Fibroblast of villous mesenchyme (primary cell): ENCODE data around the gene BMF. TPM values are rescaled to one million over a fixed set of nuclear protein-coding genes. Genes with fewer than 3 reads are reported as not detected.
A peak's percentile ranks its signal among the peaks of the same experiment; 100 is the strongest.

Source experiments
- DNase-seq: peaks from one replicate; pipeline ENCODE4 v3.0.0-alpha.2; 2010; ENCODE audit warnings: low read depth
- H3K4me3 ChIP-seq: 2 replicates; pipeline ENCODE4 v1.5.1; 2011; ENCODE audit warnings: low read depth, mild to moderate bottlenecking, low read length
- total RNA-seq: library from RNA; depleted of rRNA; stranded (reverse); fragments of >200 nt; gene quantifications from 2 replicates; pipeline ENCODE4 v1.2.3, GENCODE V29; 2012
- TF ChIP-seq, protein P1 (sequence below): IDR thresholded peaks from 2 replicates; pipeline ENCODE4 v1.5.1; 2012; ENCODE audit warnings: low read depth, mild to moderate bottlenecking, low read length; ENCODE audit not compliant: insufficient read depth

The BMF gene
- total RNA-seq, 1 donor: 0.86 TPM

DNA sequence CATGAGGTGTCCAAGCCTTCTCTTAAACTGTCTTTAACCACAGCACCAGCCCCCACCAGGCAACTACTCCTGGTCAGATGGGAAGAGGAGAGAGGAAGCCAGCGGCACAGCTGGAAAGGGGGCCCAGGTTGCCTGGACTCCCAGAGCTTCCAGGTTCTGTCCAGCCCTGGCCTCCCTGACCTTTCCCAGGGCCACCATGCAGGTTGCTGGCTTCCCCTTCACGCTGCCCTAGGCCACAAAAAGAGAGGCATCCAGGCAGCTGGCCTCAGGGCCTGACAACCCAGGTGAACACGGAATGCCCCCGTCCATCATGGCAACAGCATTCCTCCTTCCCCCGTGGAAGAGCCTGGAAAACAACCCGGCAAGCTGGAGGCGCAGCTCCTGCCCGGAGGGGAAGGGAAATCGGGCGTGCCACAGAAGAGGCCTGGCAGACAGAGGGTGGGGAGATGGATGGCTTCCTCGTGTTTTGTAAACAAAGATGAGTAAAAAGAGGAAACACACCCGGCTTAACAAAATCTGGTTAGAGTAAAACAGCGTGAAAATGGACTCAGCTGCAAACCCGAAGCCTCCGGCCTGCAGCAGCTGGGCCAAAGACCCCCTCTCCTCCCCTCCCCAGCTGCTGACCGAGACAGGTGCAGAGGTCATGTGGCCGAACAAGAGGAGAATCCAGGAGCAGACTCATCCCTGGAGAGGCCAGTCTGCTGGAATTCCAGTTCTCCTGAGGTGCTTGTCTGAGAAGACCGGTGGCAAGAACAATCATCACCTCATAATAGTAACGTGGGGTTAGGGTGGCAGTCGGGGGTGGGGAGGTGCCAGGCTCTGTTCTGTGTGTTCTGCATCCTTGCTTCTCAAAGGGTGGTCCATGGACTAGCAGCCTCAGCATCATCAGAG, 15.5 kb downstream of the BMF start:
- peak; percentile 78 for DNase-seq
- TF ChIP-seq, protein P1, sequence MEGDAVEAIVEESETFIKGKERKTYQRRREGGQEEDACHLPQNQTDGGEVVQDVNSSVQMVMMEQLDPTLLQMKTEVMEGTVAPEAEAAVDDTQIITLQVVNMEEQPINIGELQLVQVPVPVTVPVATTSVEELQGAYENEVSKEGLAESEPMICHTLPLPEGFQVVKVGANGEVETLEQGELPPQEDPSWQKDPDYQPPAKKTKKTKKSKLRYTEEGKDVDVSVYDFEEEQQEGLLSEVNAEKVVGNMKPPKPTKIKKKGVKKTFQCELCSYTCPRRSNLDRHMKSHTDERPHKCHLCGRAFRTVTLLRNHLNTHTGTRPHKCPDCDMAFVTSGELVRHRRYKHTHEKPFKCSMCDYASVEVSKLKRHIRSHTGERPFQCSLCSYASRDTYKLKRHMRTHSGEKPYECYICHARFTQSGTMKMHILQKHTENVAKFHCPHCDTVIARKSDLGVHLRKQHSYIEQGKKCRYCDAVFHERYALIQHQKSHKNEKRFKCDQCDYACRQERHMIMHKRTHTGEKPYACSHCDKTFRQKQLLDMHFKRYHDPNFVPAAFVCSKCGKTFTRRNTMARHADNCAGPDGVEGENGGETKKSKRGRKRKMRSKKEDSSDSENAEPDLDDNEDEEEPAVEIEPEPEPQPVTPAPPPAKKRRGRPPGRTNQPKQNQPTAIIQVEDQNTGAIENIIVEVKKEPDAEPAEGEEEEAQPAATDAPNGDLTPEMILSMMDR: no peak
- H3K4me3 ChIP-seq: peak overlapping the region; percentile 2

DNA sequence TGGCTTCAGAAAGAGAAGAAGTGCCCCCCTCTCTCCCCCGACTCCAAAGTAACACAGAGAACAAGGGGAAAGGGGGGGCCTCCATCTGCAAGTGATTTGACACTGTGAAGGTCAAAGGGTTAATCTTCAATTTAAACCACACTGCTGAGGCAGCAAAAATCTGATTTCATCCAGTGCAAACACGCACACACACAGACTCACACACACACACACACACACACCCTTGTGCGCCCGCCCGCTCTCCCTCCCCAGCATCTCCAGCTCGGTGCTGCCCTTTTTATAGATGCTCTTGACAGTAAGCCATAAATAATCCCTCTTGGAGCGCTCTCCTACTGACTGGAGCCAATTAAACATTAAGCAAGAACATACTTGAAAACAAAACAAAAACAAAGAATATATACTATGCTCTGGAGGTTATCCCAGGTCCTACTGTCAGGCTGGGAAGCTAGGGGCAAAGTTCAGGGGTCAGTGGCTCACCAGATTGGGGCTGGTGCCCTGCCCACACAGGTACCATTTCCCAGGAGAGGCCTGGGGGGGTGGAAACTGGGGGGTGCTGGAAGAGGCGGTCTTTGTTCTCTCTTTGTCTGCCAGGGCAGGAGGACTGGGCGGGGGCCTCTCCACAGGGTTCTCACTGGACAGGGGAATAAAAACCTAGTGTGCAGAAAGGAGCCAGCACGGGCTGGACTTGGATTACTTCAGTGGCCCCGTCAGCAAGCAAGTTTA, 16.3 kb downstream of the BMF start:
- peak; percentile 98 for DNase-seq
- TF ChIP-seq, protein P1: no peak
- H3K4me3 ChIP-seq: no peak overlapping the region

DNA sequence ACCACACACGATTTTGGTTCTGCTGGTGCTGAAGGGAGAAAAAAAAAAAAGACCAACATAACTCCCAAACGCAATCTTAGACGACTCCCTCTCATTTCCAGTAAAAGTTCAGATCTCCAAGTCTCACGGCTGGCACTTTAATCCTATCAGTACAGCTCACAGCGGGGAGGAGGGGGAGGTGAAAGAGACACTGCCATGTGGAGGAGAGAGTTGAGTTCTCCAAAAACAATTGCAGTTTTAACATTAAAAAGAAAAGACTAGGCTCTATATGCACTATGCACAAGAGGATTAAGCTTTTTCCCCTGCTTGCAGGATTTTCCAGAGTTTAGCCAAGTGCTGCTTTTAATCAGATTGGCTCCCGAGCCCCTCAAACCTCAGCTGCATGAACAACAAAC, 16.8 kb downstream of the BMF start:
- H3K4me3 ChIP-seq: no peak overlapping the region
- peak; percentile 87 for DNase-seq
- TF ChIP-seq, protein P1: no peak

DNA sequence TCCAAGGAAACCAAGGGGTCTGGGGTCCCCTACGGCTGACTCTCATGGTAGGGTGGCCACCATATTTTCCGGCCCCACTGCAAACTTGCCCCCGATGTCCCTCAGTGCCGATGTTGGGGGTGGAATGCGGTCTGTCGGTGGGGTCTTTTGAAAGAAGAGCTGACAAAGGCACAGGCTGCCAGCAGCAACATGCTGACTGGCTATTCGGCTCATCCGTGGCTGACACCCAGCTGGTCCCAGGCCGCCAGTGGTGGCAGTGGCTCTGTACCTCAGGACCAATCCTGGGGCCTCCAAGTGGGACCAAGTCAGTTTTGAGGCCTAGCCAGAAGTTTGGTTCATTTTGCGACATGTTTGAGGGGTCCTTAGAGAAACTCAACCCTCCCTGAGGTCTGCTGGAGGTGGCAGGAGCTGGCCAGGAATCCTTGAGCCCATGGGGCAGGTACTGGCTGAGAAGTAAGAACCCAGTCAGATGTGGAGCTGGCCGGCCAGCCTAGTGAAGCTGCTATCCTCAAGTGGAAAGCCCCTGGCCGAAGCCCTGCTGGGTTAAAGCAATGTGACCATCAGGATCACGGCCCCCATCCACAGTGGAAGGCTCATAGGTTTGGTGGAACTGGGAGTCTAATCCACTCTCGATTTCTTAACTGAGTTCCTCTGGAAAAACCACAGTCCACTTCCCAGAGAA, 17.8 kb downstream of the BMF start:
- no peak for DNase-seq
- TF ChIP-seq, protein P1: no peak
- H3K4me3 ChIP-seq: no peak overlapping the region

DNA sequence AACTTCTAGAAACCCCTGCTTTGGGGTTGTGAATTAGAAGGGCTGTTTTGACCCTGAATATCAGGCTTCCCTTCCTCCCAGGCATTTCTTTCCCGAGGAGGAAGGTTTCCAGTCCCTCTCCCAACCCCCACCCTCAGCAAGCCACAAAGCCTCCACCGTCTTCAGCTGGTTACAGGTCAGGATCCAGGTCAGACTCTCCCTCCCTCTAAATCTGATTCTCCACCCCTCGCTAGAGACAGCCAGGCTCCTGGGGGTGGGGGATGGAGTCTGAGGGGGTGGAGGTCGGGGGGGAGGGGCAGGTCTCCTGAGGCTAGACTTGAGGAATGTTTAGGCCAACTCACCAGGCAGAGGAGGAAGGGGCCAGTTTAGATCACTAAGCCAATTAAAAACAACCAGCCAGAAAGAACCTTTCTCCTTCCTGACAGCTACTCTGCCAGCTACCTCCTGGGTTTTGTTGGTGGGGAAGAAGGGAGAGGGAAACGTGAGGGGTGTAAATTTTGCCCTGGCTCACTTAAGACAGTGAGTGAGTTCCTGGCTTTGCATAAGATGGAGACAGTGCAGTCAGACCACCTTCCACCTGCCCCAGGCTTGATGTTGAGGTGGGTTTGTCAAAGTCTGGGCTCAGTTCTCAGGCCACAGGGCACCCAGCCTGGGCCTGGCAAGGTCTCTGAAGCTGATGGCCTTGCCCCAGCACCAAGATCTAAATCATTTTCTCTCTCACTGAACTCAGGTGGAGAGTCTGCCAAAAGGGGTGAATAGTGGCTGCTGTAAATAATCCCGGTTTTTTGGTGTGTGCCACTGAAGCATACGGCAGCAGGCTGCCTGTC, 19.5 kb downstream of the BMF start:
- TF ChIP-seq, protein P1: no peak
- peak; percentile 88 for DNase-seq
- H3K4me3 ChIP-seq: no peak overlapping the region
